ENCODE data around the gene ISL2. TPM values are rescaled to one million over a fixed set of nuclear protein-coding genes. Genes with fewer than 3 reads are reported as not detected.

The ISL2 gene
- total and polyA plus RNA-seq, 2 of the 13 experiments (the other 11 are each of a cell fraction or from before 2014, with no cell fraction given) = 4.3 to 5.1 TPM

GRCh38 chr15:76368122-76368621, 31.6 kb downstream of the ISL2 start:
- Histone ChIP-seq H3K4me1 (ENCODE audit: insufficient read depth, low read length) (no peaks in the 10 kb centered on the region), H3K9ac (ENCODE audit: insufficient read depth, low read depth, low read length) (no peak overlapping the region), H3K9me3 (ENCODE audit: low read length) (no peaks in the 10 kb centered on the region), H3K27ac (ENCODE audit: extremely low read length, insufficient read depth, low read length) (no peak overlapping the region), H3K36me3 (replicated peaks in 1 of 2; ENCODE audit: control insufficient read depth in 1 of 2, insufficient read depth in 2 of 2, low read length in 2 of 2) (no peaks in the 10 kb centered on the region), H3K4me3 (replicated peaks in 1 of 3; ENCODE audit: insufficient read depth in 1 of 3, low read depth in 2 of 3, low read length in 3 of 3) (no peak overlapping the region), H3K79me2 (ENCODE audit: insufficient read depth, low read length) (no peaks in the 10 kb centered on the region), H3K4me2 (ENCODE audit: low read depth, low read length) (no peak overlapping the region), H2AFZ (ENCODE audit: low read length) (no peak overlapping the region), H4K20me1 (ENCODE audit: insufficient read depth, low read length) (no peaks in the 10 kb centered on the region), H3K27me3 (ENCODE audit: control insufficient read depth in 1 of 2, insufficient read depth in 2 of 2, low read length in 2 of 2) (no peaks in the 10 kb centered on the region)
- POLR2A ChIA-PET = no interaction called here
- DNase-seq (ENCODE audit: low spot score) = no peak
- intact Hi-C loops (cut with micrococcal nuclease; ENCODE audit: unreplicated experiment) (no loop called here), in situ Hi-C loops (cut with HindIII; ENCODE audit: extremely low pct_ligation_motif_present, low pct_unique_long_range_greater_than_20kb) (no loop called here)
- CTCF ChIA-PET (ENCODE audit: low intra/inter-chr PET ratio, low total read pairs) = no interaction called here
- whole genome bisulfite sequencing (ENCODE audit: low lambda C conversion rate) = 83% methylated on average over 10 of the region's 11 CpGs
- ATAC-seq = no peak
- no peak for FAIRE-seq
- BruUV-seq (replicated peaks) = no TSS peak
- no peak for TF ChIP-seq ZBTB10 (CRISPR knock-in tag; IDR thresholded peaks at IDR 0.05; ENCODE audit: borderline replicate concordance)
- no peak for TF ChIP-seq RBFOX2 (IDR thresholded peaks at IDR 0.05; ENCODE audit: low read depth, low read length)
- no peak for TF ChIP-seq MAF1 (CRISPR knock-in tag; IDR thresholded peaks at IDR 0.05; ENCODE audit: borderline replicate concordance)
- no peak for TF ChIP-seq ZBTB44 (CRISPR knock-in tag; IDR thresholded peaks at IDR 0.05)
- TF ChIP-seq SALL2 (CRISPR knock-in tag; IDR thresholded peaks at IDR 0.05) = no peak
- no peak for TF ChIP-seq ZNF646 (CRISPR knock-in tag; IDR thresholded peaks at IDR 0.05)
- no peak for TF ChIP-seq ARID3A (IDR thresholded peaks at IDR 0.05; ENCODE audit: low read depth, low read length)
- TF ChIP-seq SRSF4 (IDR thresholded peaks at IDR 0.05; ENCODE audit: low read depth, low read length, poor library complexity, severe bottlenecking) = no peak
- no peak for TF ChIP-seq CCAR2 (optimal IDR thresholded peaks at IDR 0.05; ENCODE audit: low read depth, low read length)
- TF ChIP-seq ZNF510 (CRISPR knock-in tag; IDR thresholded peaks at IDR 0.05; ENCODE audit: low read depth) = no peak
- no peak for TF ChIP-seq CBFB (CRISPR knock-in tag; IDR thresholded peaks at IDR 0.05)
